HG03442 (cell line): ENCODE data around the gene SPDYC.

Experiments used
- ATAC-seq: cut with Tn5 transposase; IDR thresholded peaks from one replicate; pipeline ENCODE4 v1.9.1; 2021; ENCODE audit warnings: mild to moderate bottlenecking, moderate library complexity; ENCODE audit not compliant: unreplicated experiment

SPDYC gene

DNA sequence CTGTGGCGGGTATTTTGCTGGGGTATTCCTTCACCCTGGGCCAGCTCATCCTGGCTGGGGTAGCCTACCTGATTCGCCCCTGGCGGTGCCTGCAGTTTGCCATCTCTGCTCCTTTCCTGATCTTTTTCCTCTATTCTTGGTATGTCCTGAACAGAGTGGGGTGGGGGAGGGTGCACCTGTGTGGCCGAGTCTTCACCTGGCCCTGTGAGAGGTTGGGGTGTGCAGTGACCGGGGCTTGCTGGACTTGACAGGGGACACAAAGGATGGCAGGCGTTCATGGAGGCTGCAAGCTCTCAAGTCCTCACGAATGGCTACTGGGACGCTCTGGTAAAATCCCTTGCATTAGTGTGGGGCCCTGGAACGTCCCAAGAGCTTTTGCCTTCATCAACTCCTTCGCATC, 51.0 kb downstream of the SPDYC start:
- no peak for ATAC-seq
